ENCODE data around the gene PYGB.

The PYGB gene

GRCh38 chr20:25212242-25212641 is 35.6 kb upstream of the PYGB start:
- TF ChIP-seq OSR1 (CRISPR knock-in tag; IDR thresholded peaks at IDR 0.05) = no peak
- TF ChIP-seq, protein P1, sequence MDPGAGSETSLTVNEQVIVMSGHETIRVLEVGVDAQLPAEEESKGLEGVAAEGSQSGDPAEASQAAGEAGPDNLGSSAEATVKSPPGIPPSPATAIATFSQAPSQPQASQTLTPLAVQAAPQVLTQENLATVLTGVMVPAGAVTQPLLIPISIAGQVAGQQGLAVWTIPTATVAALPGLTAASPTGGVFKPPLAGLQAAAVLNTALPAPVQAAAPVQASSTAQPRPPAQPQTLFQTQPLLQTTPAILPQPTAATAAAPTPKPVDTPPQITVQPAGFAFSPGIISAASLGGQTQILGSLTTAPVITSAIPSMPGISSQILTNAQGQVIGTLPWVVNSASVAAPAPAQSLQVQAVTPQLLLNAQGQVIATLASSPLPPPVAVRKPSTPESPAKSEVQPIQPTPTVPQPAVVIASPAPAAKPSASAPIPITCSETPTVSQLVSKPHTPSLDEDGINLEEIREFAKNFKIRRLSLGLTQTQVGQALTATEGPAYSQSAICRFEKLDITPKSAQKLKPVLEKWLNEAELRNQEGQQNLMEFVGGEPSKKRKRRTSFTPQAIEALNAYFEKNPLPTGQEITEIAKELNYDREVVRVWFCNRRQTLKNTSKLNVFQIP (CRISPR knock-in tag; IDR thresholded peaks at IDR 0.05; ENCODE audit: borderline replicate concordance, low read depth) = no peak
- TF ChIP-seq SNAI2 (CRISPR knock-in tag; IDR thresholded peaks at IDR 0.05) = no peak
- no peak for TF ChIP-seq BACH2 (CRISPR knock-in tag; IDR thresholded peaks at IDR 0.05; ENCODE audit: borderline replicate concordance)
- TF ChIP-seq ZNF565 (CRISPR knock-in tag; conservative IDR thresholded peaks at IDR 0.05; ENCODE audit: low read depth) = no peak
- no peak for TF ChIP-seq RARB (CRISPR knock-in tag; IDR thresholded peaks at IDR 0.05)
- TF ChIP-seq, protein P2, sequence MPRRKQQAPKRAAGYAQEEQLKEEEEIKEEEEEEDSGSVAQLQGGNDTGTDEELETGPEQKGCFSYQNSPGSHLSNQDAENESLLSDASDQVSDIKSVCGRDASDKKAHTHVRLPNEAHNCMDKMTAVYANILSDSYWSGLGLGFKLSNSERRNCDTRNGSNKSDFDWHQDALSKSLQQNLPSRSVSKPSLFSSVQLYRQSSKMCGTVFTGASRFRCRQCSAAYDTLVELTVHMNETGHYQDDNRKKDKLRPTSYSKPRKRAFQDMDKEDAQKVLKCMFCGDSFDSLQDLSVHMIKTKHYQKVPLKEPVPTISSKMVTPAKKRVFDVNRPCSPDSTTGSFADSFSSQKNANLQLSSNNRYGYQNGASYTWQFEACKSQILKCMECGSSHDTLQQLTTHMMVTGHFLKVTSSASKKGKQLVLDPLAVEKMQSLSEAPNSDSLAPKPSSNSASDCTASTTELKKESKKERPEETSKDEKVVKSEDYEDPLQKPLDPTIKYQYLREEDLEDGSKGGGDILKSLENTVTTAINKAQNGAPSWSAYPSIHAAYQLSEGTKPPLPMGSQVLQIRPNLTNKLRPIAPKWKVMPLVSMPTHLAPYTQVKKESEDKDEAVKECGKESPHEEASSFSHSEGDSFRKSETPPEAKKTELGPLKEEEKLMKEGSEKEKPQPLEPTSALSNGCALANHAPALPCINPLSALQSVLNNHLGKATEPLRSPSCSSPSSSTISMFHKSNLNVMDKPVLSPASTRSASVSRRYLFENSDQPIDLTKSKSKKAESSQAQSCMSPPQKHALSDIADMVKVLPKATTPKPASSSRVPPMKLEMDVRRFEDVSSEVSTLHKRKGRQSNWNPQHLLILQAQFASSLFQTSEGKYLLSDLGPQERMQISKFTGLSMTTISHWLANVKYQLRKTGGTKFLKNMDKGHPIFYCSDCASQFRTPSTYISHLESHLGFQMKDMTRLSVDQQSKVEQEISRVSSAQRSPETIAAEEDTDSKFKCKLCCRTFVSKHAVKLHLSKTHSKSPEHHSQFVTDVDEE (CRISPR knock-in tag; IDR thresholded peaks at IDR 0.05) = no peak
- no peak for TF ChIP-seq CSDC2 (CRISPR knock-in tag; IDR thresholded peaks at IDR 0.05)
- TF ChIP-seq, protein P3, sequence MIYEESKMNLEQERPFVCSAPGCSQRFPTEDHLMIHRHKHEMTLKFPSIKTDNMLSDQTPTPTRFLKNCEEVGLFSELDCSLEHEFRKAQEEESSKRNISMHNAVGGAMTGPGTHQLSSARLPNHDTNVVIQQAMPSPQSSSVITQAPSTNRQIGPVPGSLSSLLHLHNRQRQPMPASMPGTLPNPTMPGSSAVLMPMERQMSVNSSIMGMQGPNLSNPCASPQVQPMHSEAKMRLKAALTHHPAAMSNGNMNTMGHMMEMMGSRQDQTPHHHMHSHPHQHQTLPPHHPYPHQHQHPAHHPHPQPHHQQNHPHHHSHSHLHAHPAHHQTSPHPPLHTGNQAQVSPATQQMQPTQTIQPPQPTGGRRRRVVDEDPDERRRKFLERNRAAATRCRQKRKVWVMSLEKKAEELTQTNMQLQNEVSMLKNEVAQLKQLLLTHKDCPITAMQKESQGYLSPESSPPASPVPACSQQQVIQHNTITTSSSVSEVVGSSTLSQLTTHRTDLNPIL (CRISPR knock-in tag; IDR thresholded peaks at IDR 0.05; ENCODE audit: low read depth) = no peak
- TF ChIP-seq ARNTL (CRISPR knock-in tag; IDR thresholded peaks at IDR 0.05; ENCODE audit: borderline replicate concordance, low read depth) = no peak
- TF ChIP-seq TCF4 (CRISPR knock-in tag; IDR thresholded peaks at IDR 0.05; ENCODE audit: borderline replicate concordance) = no peak
- no peak for TF ChIP-seq PPARA (CRISPR knock-in tag; IDR thresholded peaks at IDR 0.05; ENCODE audit: borderline replicate concordance)
- no peak for TF ChIP-seq TOX (CRISPR knock-in tag; IDR thresholded peaks at IDR 0.05; ENCODE audit: borderline replicate concordance)
- ATAC-seq = no peak

DNA sequence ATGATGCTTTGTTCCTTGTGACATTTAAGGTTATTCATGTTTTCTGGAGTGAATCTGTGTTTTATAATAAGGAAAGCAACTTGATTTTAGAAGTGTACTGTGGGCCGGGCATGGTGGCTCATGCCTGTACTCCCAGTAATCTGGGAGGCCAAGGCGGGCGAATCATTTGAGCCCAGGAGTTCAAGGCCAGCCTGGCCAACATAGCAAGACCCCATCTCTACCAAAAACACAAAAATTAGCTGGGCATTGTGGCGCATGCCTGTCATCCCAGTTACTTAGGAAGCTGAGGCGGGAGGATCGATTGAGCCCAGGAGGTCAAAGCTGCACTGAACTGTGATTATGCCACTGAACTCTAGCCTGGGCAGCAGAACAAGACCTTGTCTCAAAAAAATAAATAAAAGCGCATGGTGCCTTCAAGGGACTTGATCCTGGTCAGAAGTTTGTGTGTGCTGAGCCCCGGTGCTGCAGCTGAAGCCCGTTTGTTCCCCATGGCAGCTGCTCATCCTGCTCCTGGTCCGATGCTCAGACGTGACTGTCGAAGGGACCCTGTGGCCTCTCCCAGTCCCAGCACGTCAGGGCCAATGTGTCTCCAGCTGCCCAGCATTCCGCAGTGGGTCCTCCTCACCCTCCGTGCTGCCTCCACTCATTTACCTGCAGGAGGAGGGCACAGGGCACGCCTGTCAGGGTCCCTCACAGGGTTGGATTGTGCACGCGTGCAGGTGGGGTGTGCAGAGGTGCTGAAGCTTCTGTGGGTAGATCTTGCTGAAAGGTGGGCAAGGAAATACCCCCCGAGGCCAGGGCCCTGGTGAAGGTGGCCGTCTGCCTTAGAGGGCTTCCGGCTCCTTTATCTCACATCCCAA is 34.1 kb upstream of the PYGB start:
- no peak for ATAC-seq

DNA sequence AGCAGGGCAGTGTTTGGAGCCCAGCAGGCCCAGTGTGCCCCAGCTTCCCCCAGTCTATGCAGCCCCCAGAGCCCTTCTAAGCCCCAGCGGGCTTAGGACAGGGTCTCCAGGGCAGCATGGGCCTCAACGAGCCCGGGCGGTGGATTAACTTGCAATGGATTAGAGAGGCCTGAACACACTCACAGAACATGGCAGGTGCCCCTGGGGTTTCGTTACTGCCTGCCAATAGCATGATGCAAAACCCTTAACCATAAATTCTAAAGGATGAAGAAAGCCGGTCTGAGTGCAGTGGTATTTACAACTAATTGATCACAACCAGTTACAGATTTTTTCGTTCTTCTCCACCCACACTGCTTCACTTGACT is 33.5 kb upstream of the PYGB start:
- TF ChIP-seq, protein P2 (CRISPR knock-in tag; IDR thresholded peaks at IDR 0.05) = no peak
- TF ChIP-seq PPARA (CRISPR knock-in tag; IDR thresholded peaks at IDR 0.05; ENCODE audit: borderline replicate concordance) (no peak), OSR1 (CRISPR knock-in tag; IDR thresholded peaks at IDR 0.05) (no peak), ISL1 (CRISPR knock-in tag; IDR thresholded peaks at IDR 0.05) (no peak), SNAI2 (CRISPR knock-in tag; IDR thresholded peaks at IDR 0.05) (no peak), TOX (CRISPR knock-in tag; IDR thresholded peaks at IDR 0.05; ENCODE audit: borderline replicate concordance) (no peak), TCF4 (CRISPR knock-in tag; IDR thresholded peaks at IDR 0.05; ENCODE audit: borderline replicate concordance) (no peak)
- TF ChIP-seq, protein P1 (CRISPR knock-in tag; IDR thresholded peaks at IDR 0.05; ENCODE audit: borderline replicate concordance, low read depth) = no peak
- TF ChIP-seq, protein P4, sequence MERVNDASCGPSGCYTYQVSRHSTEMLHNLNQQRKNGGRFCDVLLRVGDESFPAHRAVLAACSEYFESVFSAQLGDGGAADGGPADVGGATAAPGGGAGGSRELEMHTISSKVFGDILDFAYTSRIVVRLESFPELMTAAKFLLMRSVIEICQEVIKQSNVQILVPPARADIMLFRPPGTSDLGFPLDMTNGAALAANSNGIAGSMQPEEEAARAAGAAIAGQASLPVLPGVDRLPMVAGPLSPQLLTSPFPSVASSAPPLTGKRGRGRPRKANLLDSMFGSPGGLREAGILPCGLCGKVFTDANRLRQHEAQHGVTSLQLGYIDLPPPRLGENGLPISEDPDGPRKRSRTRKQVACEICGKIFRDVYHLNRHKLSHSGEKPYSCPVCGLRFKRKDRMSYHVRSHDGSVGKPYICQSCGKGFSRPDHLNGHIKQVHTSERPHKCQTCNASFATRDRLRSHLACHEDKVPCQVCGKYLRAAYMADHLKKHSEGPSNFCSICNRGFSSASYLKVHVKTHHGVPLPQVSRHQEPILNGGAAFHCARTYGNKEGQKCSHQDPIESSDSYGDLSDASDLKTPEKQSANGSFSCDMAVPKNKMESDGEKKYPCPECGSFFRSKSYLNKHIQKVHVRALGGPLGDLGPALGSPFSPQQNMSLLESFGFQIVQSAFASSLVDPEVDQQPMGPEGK (CRISPR knock-in tag; IDR thresholded peaks at IDR 0.05; ENCODE audit: borderline replicate concordance) = no peak
- no peak for ATAC-seq

More for the DNA sequence above, 34.1 kb upstream of the PYGB start:
- TF ChIP-seq, protein P4 (CRISPR knock-in tag; IDR thresholded peaks at IDR 0.05; ENCODE audit: borderline replicate concordance) = no peak
